Stimulated activated CD8-positive, alpha-beta memory T cell treated with anti-CD3 and anti-CD28 coated beads, Interleukin-7, amount 100 ng/mL, for 1 hour (primary cell): ENCODE data around the gene KIF26A.
"Not testable (repeated sequence)": the region's sequence is repeated elsewhere in the genome, so short reads cannot be mapped to it uniquely, and the experiment has no call there.

Experiments used
- DNase-seq, 2 donors: peaks; one replicate each; pipeline ENCODE4 v3.0.0-alpha.2; 2020; ENCODE audit warnings: low read depth in 2 of 2

KIF26A gene

DNA sequence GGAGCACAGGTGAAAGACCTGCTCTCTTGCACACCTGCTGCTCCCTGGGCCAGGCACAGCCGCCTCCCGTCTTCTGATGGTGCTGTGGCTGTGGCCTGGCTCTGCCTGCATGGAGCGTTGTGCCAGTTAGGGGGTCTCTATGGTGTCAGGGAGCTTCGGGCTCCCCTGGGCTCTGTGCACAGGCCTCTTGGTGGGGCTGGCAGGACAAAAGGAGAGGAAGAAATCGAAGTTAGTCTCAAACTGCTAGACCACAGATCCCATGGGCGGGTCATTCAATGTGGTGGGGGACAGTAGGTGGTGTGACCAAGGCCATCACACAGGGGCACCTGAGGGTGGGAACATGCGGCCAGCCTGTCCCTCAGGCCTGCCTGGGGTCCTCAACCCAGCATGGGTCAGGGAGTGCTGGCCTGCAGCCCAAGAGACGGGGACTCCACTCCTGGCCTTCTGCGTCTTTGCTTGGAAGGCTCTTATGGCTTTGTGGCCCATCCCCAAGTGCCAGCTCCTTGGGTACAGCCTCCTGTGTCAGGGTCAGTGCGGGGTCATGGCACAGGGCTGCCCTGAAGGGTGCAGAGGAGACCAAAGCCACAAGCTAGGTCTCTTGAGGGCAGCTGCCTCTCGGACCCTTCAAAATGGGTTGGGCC lies 84.1 kb downstream of the KIF26A start:
- DNase-seq, result no peak

DNA sequence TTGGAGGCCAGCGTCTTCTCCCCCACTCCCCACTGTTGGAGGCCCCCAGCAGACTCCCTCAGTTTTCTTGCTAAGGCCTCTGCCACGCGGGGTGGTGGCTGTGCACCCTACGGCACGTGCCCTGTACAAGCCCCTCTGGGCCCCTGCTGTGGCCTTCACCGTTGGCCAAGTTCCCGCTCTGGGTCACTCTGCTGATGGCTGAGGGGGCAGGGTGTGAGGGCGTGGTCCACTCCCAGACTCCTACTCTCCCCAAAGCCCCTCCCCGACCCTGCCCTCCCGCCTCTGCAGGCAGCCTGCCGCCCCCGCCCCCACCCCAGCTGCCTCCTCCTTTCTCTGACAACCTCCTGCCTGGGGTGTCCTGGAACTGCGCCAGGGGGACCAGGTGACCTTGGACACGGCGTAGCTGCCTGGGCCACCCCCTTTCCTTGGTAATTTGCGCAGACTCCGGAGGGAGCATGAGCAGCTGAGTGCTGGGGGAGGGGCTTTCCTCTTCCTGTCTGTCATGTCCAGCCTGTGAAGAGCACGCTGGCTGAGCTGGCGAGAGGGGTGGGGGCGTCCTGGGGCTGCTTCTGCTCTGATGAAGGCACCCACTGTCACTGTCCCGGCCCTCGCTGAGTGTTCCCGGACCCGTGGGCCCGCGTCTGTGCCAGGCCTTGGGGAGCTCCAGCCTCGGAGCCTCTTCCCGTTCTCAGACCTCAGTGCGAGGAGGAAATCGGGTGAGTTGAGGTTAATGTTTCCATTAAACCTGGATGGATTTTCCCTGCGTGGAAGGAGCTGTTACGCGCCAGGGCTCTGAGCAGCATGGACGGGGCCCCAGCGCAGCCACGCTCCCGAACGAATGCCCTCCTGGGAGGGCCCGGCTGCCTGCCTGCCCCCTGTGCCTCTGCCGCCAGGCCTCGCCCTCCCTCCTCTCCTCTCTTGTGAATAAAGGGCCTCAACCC lies 85.0 kb downstream of the KIF26A start:
- no peak for DNase-seq

DNA sequence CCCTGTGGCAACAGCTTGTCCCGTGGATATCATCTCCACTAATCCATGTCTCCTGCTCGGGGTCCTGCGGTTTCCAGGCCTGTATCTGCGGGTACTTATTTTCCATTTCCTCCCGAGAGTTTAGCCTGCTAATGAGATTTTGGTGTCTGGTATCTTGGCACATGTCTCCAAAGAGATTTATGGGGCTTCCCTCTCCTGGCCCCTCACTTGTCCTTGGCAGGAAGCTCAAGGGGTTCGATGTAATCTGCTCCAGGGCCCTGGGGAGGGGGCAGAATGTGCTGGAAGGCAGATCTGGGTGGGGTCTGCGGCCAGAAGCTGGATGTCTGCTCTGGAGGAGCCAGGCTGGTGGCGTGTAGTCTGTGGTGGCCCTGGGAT lies 85.7 kb downstream of the KIF26A start:
- no peak for DNase-seq

DNA sequence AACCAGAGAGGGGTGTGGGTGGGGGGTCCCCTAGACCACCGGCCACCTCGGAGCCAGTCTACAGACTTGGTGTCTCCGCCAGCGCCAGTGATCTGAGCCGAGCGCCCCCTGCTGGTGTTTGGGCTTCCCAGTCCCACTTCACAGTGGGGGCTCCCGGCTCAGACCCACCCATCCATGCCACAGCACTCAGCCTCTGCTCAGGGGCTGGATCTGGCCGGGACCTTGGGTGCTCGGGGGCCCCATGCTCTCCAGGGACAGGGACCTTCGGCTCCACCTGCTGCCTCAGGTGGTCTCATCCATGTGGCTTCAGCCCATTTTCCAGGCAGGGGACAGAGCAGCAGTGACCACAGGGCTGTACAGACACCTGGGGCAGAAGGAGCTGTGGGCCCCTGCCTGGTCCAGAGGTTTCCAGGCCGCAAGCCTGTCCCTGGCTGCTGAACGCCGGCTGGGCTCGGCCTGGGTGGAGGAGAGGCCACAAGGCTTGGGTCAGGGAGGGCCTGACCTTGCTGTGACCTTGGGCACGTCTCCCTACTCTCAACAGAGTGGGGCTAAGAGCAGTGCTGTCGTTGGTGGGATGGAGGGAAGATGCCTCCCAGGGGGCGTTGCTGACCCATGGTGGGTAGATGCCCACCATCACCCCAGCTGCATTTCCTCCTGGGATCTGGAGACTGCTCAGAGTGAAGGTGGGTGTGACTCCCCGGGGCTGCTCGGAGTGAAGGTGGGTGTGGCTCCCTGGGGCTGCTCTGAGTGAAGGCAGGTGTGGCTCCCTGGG lies 86.3 kb downstream of the KIF26A start:
- DNase-seq, result no peak

DNA sequence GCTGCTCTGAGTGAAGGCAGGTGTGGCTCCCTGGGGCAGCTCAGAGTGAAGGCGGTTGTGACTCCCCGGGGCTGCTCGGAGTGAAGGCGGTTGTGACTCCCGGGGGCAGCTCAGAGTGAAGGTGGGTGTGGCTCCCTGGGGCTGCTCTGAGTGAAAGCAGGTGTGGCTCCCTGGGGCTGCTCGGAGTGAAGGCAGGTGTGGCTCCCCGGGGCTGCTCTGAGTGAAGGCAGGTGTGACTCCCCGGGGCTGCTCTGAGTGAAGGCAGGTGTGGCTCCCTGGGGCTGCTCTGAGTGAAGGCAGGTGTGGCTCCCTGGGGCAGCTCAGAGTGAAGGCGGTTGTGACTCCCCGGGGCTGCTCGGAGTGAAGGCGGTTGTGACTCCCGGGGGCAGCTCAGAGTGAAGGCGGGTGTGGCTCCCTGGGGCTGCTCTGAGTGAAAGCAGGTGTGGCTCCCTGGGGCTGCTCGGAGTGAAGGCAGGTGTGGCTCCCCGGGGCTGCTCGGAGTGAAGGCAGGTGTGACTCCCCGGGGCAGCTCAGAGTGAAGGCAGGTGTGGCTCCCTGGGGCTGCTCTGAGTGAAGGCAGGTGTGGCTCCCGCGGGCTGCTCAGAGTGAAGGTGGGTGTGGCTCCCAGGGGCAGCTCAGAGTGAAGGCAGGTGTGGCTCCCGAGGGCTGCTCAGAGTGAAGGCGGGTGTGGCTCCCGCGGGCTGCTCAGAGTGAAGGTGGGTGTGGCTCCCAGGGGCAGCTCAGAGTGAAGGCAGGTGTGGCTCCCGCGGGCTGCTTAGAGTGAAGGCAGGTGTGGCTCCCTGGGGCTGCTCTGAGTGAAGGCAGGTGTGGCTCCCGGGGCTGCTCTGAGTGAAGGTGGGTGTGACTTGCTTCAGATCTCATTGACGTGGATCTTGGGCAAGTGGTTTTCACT lies 87.1 kb downstream of the KIF26A start:
- DNase-seq, result not testable (repeated sequence)

DNA sequence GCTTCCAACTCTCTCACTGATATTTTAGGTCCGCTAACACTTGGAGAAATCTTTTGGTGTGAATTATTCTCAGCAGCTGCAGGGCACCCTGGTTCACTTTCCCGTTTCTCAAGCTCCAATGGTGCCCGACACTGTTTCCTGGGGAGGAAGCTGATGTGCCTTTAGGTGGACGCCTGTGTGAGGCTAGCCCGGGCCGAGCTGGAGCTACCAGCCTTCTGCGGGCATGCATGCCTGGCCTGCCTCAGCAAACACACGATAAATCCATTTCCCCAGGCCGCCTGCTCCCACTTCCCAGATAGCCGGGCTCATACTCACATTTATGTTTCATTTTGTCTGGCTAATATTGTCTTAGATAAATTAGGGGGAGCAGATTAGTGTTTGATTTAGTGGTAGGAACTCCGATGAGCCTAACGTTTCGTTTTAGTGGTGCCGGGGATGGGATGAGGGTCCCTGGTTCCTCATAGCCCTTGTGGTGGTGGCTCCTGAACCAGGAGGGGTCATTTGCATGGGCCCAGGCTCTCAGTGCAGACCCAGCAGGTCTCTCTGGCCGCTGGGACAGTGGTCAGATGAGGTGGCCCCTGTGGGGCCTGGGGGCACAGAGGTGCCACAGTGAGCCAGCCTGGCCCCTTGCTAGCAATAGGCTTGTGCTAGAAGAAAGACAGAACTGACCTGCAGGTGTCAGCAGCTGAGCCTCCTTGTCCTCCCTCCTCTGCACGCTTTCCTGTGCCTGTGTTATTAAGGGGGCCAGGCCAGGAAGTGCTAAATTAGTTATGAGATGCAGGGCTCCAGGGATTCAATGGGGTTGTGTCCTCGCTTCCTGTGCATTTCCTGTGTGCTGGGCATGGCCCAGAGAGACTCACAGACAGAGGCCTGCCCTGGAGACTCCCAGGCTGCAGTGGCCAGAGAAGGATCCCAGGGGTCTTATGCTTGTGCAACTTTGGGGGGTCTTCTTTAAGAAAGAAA lies 88.3 kb downstream of the KIF26A start:
- no peak for DNase-seq

DNA sequence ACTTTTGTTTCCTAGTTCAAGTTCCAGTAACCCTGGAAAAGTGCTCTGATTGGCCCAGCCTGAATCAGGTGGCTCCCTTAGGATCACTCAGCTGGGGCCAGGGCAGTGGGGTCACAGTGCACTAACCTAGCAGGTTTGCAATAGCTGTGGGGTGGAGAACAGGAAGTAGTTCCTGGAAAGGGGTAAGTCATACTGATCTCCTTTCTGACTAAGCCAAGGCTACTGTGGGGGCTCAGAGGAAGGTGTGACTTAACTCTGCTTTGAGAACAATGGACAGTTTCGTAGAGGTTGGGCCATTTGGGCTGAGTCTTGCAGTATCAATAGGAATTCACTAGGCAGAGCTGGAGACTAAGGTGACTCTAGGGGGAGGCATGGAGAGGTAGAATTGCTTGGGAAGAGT lies 89.4 kb downstream of the KIF26A start:
- no peak for DNase-seq

DNA sequence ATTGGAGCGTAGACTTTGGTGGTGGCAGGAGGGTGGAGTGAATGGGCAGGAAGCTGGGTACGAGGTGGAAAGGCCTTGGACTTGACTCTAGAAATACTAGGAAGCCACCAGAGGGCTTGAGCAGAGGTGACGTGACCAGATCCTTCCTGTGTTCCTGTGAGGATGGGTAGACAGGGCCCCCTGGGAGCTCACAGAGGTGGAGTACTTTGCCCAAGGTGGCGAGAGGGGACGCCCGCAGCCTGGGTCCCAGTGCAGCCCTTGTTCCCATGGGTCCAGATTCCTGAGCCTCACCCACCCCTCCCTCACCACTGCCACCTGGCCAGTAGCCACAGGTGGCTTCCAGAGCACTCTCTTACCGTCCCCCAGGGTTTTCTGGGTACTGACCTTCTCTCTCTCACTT lies 89.8 kb downstream of the KIF26A start:
- DNase-seq, result no peak

DNA sequence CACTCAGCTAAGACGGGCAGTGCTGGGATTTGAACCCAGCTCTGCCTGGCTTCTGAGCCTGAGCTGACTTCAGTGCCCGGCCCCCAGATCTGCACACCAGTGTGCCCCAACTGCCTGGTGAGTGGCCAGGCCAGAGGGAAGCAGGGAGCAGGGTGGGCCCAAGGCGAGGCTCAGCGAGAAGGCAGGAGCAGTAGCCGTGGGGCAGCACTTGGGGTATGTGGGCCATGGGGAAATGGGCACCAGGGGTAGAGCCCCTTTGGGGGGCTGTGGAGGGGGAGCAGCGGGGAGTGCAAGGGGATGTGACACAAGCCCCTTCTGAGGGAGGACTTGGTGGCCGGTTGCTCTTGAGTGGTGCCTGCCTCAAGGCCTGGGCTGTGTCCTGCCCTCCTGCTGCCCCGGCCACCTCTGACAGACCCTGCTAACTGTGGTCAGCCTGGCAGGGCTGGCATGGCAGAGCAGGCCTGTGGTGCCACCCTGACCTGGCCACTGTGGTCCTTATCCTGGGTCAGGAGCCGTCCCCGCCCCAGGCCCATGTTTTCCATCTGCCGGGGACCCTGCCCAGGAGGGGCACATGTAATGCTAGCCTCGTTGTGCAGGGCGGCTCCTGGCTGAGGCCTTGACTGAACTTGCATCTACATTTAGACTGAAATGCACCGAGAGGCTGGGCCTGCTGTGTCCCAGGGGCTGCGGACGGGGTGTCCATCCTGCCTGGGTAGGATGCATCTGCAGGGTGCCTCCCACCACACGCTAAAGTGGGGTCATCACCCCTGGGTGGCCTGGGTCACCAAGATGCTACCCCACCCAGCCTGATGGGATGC lies 90.5 kb downstream of the KIF26A start:
- no peak for DNase-seq

DNA sequence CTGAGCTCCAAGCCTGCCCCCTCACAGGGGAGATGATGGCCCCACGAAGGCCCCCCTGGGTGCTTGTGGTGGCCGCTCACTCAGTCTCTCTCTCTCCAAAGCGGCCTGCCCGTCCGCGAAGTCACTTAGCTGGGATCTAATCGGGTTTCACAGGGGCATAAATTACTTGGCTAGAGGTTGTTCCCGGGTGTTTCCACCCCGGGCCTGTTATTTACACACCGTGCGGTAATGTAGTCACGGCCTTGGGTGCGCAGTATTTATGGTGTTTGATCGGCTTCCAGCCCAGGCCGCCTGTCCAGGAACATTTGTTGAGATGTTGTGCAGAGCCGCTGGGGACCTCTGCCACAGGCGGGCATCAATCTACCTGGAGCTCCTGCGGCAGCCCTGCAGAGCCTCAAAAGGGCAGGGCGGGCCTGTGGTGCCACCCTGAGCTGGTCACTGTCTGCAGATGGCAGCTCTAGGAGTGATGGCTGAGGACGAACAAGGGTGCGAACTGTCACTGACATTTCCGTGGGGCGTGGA lies 91.2 kb downstream of the KIF26A start:
- DNase-seq, result no peak

DNA sequence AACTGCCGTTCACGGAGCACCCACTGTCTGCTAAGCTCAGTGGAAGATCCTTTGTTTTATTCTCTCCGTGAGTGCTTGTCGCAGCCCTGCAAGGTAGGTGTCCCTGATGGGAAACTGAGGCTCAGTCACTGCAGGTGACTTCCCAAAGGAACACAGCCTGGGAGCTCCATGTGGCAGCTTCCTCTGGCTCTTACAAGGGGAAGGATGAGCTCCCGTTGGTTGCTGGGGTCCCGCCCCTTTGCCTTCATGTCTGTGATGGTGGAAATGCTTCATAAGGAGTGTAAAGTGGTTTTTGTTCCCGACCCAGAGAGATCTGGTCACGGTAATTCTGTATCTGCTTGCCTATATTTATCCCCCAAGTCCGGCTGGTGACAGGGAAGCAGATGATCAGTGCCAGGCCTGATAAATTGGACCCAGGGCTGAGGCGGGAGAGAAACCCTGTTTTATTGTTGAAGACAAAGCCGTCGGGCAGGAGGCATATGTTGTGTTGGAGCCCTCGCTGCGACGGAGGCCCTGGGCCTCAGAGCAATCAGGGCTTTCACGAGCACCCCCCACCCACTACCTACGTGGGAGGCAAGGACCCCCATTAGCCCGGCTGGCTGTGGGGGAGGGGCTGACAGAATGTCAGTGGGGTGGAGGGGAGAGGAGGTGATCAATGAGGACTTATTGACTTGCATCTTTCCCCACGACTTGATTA lies 91.9 kb downstream of the KIF26A start:
- DNase-seq, result no peak
